ENCODE data around the gene CLCN7.

- TF ChIP-seq CTCF (IDR thresholded peaks at IDR 0.05) (no peak), POLR2AphosphoS5 (IDR thresholded peaks at IDR 0.05) (no peak)
These were observed 3.1 kb downstream of the CLCN7 start for GRCh38 chr16:1471569-1472194.

Data from prostate gland (tissue), 2 donors.